ENCODE results near the gene TRAPPC8.

- no peak for TF ChIP-seq CTCF (IDR thresholded peaks at IDR 0.05; ENCODE audit: poor library complexity, severe bottlenecking)
- TF ChIP-seq EP300 (conservative IDR thresholded peaks at IDR 0.05; ENCODE audit: poor library complexity, severe bottlenecking), result no peak
- no peak for TF ChIP-seq POLR2AphosphoS5 (IDR thresholded peaks at IDR 0.05)
- no peak for TF ChIP-seq SMC3 (conservative IDR thresholded peaks at IDR 0.05; ENCODE audit: poor library complexity)
- no peak for TF ChIP-seq MXI1 (conservative IDR thresholded peaks at IDR 0.05; ENCODE audit: poor library complexity, severe bottlenecking)
These were observed 64.6 kb downstream of the TRAPPC8 start for GRCh38 chr18:31878358-31878757.

All from neural cell (in vitro differentiated cells).